KMS-11 (cell line): ENCODE results near the gene AFF3.

Experiments used
- H2AFZ ChIP-seq: fragments of 200-600 bp; sonication (generic); 2 replicates; pipeline ENCODE4 v1.6.1; 2016; ENCODE audit warnings: antibody characterized with exemption, mixed run types, low read depth
- H3K27ac ChIP-seq: fragments of 200-600 bp; sonication (generic); 2 replicates; pipeline ENCODE4 v1.6.1; 2016; ENCODE audit warnings: mild to moderate bottlenecking, mixed run types
- H3K27me3 ChIP-seq: fragments of 200-600 bp; sonication (generic); 2 replicates; pipeline ENCODE4 v1.6.1; 2017; ENCODE audit warnings: mild to moderate bottlenecking, low read depth, mixed run types, moderate library complexity; ENCODE audit not compliant: insufficient read depth
- H3K36me3 ChIP-seq: fragments of 200-600 bp; sonication (generic); 2 replicates; pipeline ENCODE4 v1.6.1; 2017; ENCODE audit warnings: mild to moderate bottlenecking, mixed run types; ENCODE audit not compliant: insufficient read depth
- H3K4me1 ChIP-seq: fragments of 200-600 bp; sonication (generic); 2 replicates; pipeline ENCODE4 v1.6.1; 2016; ENCODE audit warnings: mild to moderate bottlenecking, low read depth, mixed run types; ENCODE audit not compliant: poor library complexity, severe bottlenecking
- H3K4me2 ChIP-seq: fragments of 200-600 bp; sonication (generic); 2 replicates; pipeline ENCODE4 v1.7.0; 2016; ENCODE audit warnings: mild to moderate bottlenecking, mixed run types
- H3K4me3 ChIP-seq: fragments of 200-600 bp; sonication (generic); IDR thresholded peaks from 2 replicates; pipeline ENCODE4 v1.6.1; 2017; ENCODE audit warnings: low read depth, low read length, mixed read lengths; ENCODE audit not compliant: insufficient read depth
- H3K79me2 ChIP-seq: fragments of 200-600 bp; sonication (generic); 2 replicates; pipeline ENCODE4 v1.6.1; 2016; ENCODE audit warnings: low read depth, mixed run types; ENCODE audit not compliant: insufficient read depth
- H3K9ac ChIP-seq: fragments of 200-600 bp; sonication (generic); 2 replicates; pipeline ENCODE4 v1.6.1; 2016; ENCODE audit warnings: mild to moderate bottlenecking, mixed run types
- H4K20me1 ChIP-seq: fragments of 200-600 bp; sonication (generic); 2 replicates; pipeline ENCODE4 v1.6.1; 2016; ENCODE audit warnings: mild to moderate bottlenecking, mixed run types; ENCODE audit not compliant: insufficient read depth
- TF ChIP-seq, protein P1 (sequence below): fragments of 200-600 bp; sonication (generic); conservative IDR thresholded peaks from 2 replicates; pipeline ENCODE4 v1.6.1; 2017; ENCODE audit warnings: low read depth, mild to moderate bottlenecking, antibody characterized with exemption, low read length, moderate library complexity, mixed read lengths

AFF3 gene

DNA sequence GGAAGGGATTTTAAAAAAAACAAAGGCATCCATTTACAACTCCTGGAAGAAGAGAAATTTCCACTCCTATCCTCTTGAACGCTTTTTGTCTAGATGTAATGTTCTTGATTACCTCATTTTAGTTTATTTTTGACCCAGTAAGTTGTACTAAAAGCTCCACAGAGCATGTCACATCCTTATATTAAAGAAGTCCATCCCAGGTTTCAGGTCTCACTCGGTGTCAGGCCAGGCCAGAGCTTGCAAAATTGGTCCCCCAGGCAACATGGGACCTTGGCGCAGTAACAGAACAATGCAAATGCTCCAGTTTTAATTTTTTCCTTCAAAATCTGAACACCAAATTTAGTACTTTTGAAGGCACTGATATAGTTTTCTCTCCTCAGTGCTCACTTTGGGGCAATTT is 434.2 kb downstream of the AFF3 start:
- Histone ChIP-seq H3K4me1 (no peaks in the 10 kb centered on the region), H3K27ac (no peak overlapping the region), H2AFZ (no peak overlapping the region), H3K79me2 (no peaks in the 10 kb centered on the region), H3K4me2 (no peak overlapping the region), H3K4me3 (no peak overlapping the region), H3K36me3 (no peaks in the 10 kb centered on the region), H4K20me1 (no peaks in the 10 kb centered on the region), H3K27me3 (no peaks in the 10 kb centered on the region), H3K9ac (no peak overlapping the region)
- TF ChIP-seq, protein P1, sequence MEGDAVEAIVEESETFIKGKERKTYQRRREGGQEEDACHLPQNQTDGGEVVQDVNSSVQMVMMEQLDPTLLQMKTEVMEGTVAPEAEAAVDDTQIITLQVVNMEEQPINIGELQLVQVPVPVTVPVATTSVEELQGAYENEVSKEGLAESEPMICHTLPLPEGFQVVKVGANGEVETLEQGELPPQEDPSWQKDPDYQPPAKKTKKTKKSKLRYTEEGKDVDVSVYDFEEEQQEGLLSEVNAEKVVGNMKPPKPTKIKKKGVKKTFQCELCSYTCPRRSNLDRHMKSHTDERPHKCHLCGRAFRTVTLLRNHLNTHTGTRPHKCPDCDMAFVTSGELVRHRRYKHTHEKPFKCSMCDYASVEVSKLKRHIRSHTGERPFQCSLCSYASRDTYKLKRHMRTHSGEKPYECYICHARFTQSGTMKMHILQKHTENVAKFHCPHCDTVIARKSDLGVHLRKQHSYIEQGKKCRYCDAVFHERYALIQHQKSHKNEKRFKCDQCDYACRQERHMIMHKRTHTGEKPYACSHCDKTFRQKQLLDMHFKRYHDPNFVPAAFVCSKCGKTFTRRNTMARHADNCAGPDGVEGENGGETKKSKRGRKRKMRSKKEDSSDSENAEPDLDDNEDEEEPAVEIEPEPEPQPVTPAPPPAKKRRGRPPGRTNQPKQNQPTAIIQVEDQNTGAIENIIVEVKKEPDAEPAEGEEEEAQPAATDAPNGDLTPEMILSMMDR, result no peak

DNA sequence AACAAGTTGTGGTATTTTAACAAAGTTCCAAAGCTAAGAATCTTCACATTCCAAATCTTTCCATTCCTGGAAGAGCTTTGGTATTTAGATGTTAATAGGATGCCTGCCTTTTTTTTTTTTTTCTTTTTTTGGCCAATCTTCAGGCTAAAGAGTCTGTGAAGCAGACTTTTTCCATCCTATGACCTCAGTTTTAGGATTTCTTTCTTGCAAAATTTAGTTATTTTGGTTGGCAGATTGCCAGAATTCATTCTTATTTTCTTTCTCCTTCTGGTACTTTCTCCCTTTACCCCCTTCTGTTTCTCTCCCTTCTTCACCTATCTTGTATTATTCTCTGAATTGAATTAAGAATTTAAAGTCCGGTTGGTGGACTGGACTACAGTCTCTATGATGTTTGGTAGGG is 434.8 kb downstream of the AFF3 start:
- no peaks in the 10 kb centered on the region for H3K27me3 ChIP-seq
- H3K36me3 ChIP-seq, result no peaks in the 10 kb centered on the region
- no peak overlapping the region for H3K27ac ChIP-seq
- TF ChIP-seq, protein P1, result no peak
- no peaks in the 10 kb centered on the region for H3K4me1 ChIP-seq
- H2AFZ ChIP-seq, result no peak overlapping the region
- H3K4me2 ChIP-seq, result no peak overlapping the region
- no peak overlapping the region for H3K9ac ChIP-seq
- no peaks in the 10 kb centered on the region for H3K79me2 ChIP-seq
- no peak overlapping the region for H3K4me3 ChIP-seq
- no peaks in the 10 kb centered on the region for H4K20me1 ChIP-seq

GRCh38 chr2:99706735-99707134 is 435.7 kb downstream of the AFF3 start:
- Histone ChIP-seq H3K9ac (no peak overlapping the region), H3K36me3 (no peaks in the 10 kb centered on the region), H3K4me2 (no peak overlapping the region), H4K20me1 (no peaks in the 10 kb centered on the region), H3K27me3 (no peaks in the 10 kb centered on the region), H3K4me3 (no peak overlapping the region), H3K27ac (no peak overlapping the region), H2AFZ (no peak overlapping the region), H3K79me2 (no peaks in the 10 kb centered on the region), H3K4me1 (no peaks in the 10 kb centered on the region)
- TF ChIP-seq, protein P1, result no peak

DNA sequence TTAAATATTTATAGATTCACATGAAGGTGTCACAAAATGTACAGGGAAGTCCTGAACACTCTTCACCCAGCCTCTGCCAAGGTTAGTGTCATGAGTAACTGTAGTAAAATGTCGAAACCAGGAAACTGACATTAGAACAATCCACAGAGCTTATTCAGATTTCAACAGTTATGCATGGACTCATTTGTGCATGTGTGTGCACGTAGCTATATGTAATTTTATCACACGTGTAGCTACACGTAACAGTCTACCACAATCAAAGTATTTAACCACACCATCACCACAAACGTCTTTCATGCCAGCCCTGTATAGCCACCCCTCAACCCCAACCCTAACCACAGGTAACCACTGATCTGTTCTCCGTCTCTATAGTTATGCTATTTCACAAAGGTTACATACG is 440.9 kb downstream of the AFF3 start:
- Histone ChIP-seq H2AFZ (no peak overlapping the region), H3K4me3 (no peak overlapping the region), H3K36me3 (no peaks in the 10 kb centered on the region), H3K4me2 (no peak overlapping the region), H3K4me1 (no peaks in the 10 kb centered on the region), H3K79me2 (no peaks in the 10 kb centered on the region), H3K27me3 (no peaks in the 10 kb centered on the region), H3K9ac (no peak overlapping the region), H4K20me1 (no peaks in the 10 kb centered on the region), H3K27ac (no peak overlapping the region)
- TF ChIP-seq, protein P1, result no peak
